Endodermal cell (in vitro differentiated cells): ENCODE measurements around the gene CCDC3. TPM values are rescaled to one million over a fixed set of nuclear protein-coding genes. Genes with fewer than 3 reads are reported as not detected.

Source experiments
- DNase-seq: peaks from one replicate; pipeline ENCODE4 v3.0.0-alpha.2; 2017
- H3K27ac ChIP-seq: 2 replicates; pipeline ENCODE4 v1.5.1; 2013; ENCODE audit warnings: mild to moderate bottlenecking, low read depth, low read length, moderate library complexity
- H3K27me3 ChIP-seq: 2 replicates; pipeline ENCODE4 v1.6.1; 2013; ENCODE audit warnings: mild to moderate bottlenecking, low read length, moderate library complexity; ENCODE audit not compliant: insufficient read depth, control insufficient read depth, poor library complexity, severe bottlenecking
- H3K36me3 ChIP-seq: 2 replicates; pipeline ENCODE4 v1.7.0; 2013; ENCODE audit warnings: mild to moderate bottlenecking, low read length, moderate library complexity; ENCODE audit not compliant: control insufficient read depth, insufficient read depth
- H3K4me1 ChIP-seq: one replicate; pipeline ENCODE4 v1.7.0; 2013; ENCODE audit warnings: low read length; ENCODE audit not compliant: control insufficient read depth, insufficient read depth
- H3K4me3 ChIP-seq: 2 replicates; pipeline ENCODE4 v1.5.1; 2013; ENCODE audit warnings: mild to moderate bottlenecking, low read length, moderate library complexity
- H3K9ac ChIP-seq: 2 replicates; pipeline ENCODE4 v1.6.1; 2013; ENCODE audit warnings: mild to moderate bottlenecking, low read length, moderate library complexity; ENCODE audit not compliant: poor library complexity, severe bottlenecking; ENCODE audit errors: extremely low read depth
- H3K9me3 ChIP-seq: 2 replicates; pipeline ENCODE4 v1.6.1; 2013; ENCODE audit warnings: mild to moderate bottlenecking, low read length, moderate library complexity; ENCODE audit not compliant: control insufficient read depth
- H3K27ac Mint-ChIP-seq: 2 replicates; pipeline ENCODE4 v1.8.0; 2020; ENCODE audit warnings: mixed read lengths
- H3K27me3 Mint-ChIP-seq: 2 replicates; pipeline ENCODE4 v1.8.0; 2021; ENCODE audit warnings: mild to moderate bottlenecking, mixed read lengths; ENCODE audit not compliant: insufficient read depth
- H3K36me3 Mint-ChIP-seq: 2 replicates; pipeline ENCODE4 v1.8.0; 2020; ENCODE audit warnings: low read depth, mixed read lengths
- H3K4me1 Mint-ChIP-seq: 2 replicates; pipeline ENCODE4 v1.8.0; 2020; ENCODE audit warnings: mixed read lengths
- H3K4me3 Mint-ChIP-seq: 2 replicates; pipeline ENCODE4 v1.8.0; 2020; ENCODE audit warnings: mild to moderate bottlenecking, moderate library complexity, mixed read lengths
- H3K9me3 Mint-ChIP-seq: 2 replicates; pipeline ENCODE4 v1.8.0; 2020; ENCODE audit warnings: mild to moderate bottlenecking, mixed read lengths
- CTCF ChIP-seq: fragments of 200-600 bp; sonication (generic); conservative IDR thresholded peaks from 2 replicates; pipeline ENCODE4 v1.5.0; 2021; ENCODE audit warnings: antibody characterized with exemption, mild to moderate bottlenecking
- WGBS, 2 experiments: methylation state at CpG; one replicate each; pipeline versions ENCODE4 v1.1.5 to v1.1.7; 2013; ENCODE audit warnings: missing lambda C conversion rate in 2 of 2, mixed read lengths in 1 of 2; ENCODE audit not compliant: insufficient coverage in 1 of 2, insufficient read length in 1 of 2; 5-methylcytosine and 5-hydroxymethylcytosine counted together
- total RNA-seq, 2 donors: library from RNA; stranded (reverse); fragmentation: NEBNext Ultra II Directional in 1 of 2; extraction: Animal tissue kit (Norgen Biotek cat#: 25700) in 1 of 2; gene quantifications; 2 replicates in 1 of 2; 3 replicates in 1 of 2; pipeline ENCODE4 v1.2.1, GENCODE V29; 2021

Gene CCDC3
- total RNA-seq, 2 donors from 2014 or later: 4.6 to 12.3 TPM

GRCh38 chr10:13023754-13024153 is 22.2 kb upstream of the CCDC3 start:
- Histone ChIP-seq H3K36me3 (no peaks in the 10 kb centered on the region), H3K4me3 (no peak overlapping the region), H3K27ac (no peak overlapping the region), H3K4me1 (no peaks in the 10 kb centered on the region), H3K9ac (no peak overlapping the region), H3K27me3 (no peaks in the 10 kb centered on the region), H3K9me3 (peaks cover 10% of the 10 kb centered on the region)
- no peak for DNase-seq
- Mint-ChIP-seq H3K27ac (no peak overlapping the region), H3K4me1 (no peaks in the 10 kb centered on the region), H3K36me3 (no peaks in the 10 kb centered on the region), H3K4me3 (no peak overlapping the region), H3K9me3 (peaks cover 19% of the 10 kb centered on the region), H3K27me3 (peaks cover 3% of the 10 kb centered on the region)
- WGBS, 2 experiments: 75% methylated on average over 1 of the region's 2 CpGs; no CpG with 5 or more reads in 1 of the 2 experiments
- no peak for TF ChIP-seq CTCF

GRCh38 chr10:13019280-13019679 is 17.8 kb upstream of the CCDC3 start:
- Histone ChIP-seq H3K9me3 (peaks cover 10% of the 10 kb centered on the region), H3K4me1 (no peaks in the 10 kb centered on the region), H3K27ac (no peak overlapping the region), H3K9ac (no peak overlapping the region), H3K27me3 (no peaks in the 10 kb centered on the region), H3K4me3 (no peak overlapping the region), H3K36me3 (no peaks in the 10 kb centered on the region)
- Mint-ChIP-seq H3K27me3 (no peaks in the 10 kb centered on the region), H3K27ac (no peak overlapping the region), H3K9me3 (peaks cover 13% of the 10 kb centered on the region), H3K4me3 (no peak overlapping the region), H3K4me1 (peaks cover 6% of the 10 kb centered on the region), H3K36me3 (no peaks in the 10 kb centered on the region)
- DNase-seq: no peak
- WGBS, 2 experiments: 88 to 90% methylated on average over 7 to 8 of the region's 8 CpGs
- TF ChIP-seq CTCF: no peak

- no peaks in the 10 kb centered on the region for H3K27me3 ChIP-seq
- H3K4me3 Mint-ChIP-seq: no peak overlapping the region
- H3K9ac ChIP-seq: no peak overlapping the region
- H3K4me1 ChIP-seq: no peaks in the 10 kb centered on the region
- no peak overlapping the region for H3K27ac Mint-ChIP-seq
- H3K4me1 Mint-ChIP-seq: peaks cover 6% of the 10 kb centered on the region
- H3K36me3 ChIP-seq: no peaks in the 10 kb centered on the region
- WGBS, 2 experiments: 77 to 95% methylated on average over 2 to 3 of the region's 3 CpGs
- TF ChIP-seq CTCF: no peak
- no peaks in the 10 kb centered on the region for H3K27me3 Mint-ChIP-seq
- H3K36me3 Mint-ChIP-seq: no peaks in the 10 kb centered on the region
- no peak for DNase-seq
- H3K9me3 Mint-ChIP-seq: peaks cover 10% of the 10 kb centered on the region
- peaks cover under 1% of the 10 kb centered on the region for H3K9me3 ChIP-seq
- H3K4me3 ChIP-seq: no peak overlapping the region
- H3K27ac ChIP-seq: no peak overlapping the region
Measured at GRCh38 chr10:13018171-13018570, 16.7 kb upstream of the CCDC3 start.
